IPS-20b (cell line): ENCODE measurements around the gene FBXO46.
"Not testable (repeated sequence)": the region's sequence is repeated elsewhere in the genome, so short reads cannot be mapped to it uniquely, and the experiment has no call there.

Experiments used
- H3K27ac ChIP-seq: one replicate; pipeline ENCODE4 v1.5.1; 2013; ENCODE audit warnings: low read length
- H3K27me3 ChIP-seq: 2 replicates; pipeline ENCODE4 v1.6.1; 2013; ENCODE audit warnings: mild to moderate bottlenecking, low read length, inconsistent platforms; ENCODE audit not compliant: insufficient read depth
- H3K36me3 ChIP-seq: 2 replicates; pipeline ENCODE4 v1.6.1; 2013; ENCODE audit warnings: low read depth, mild to moderate bottlenecking, inconsistent platforms, low read length, moderate library complexity; ENCODE audit not compliant: insufficient read depth
- H3K4me1 ChIP-seq: 2 replicates; pipeline ENCODE4 v1.6.1; 2013; ENCODE audit warnings: mild to moderate bottlenecking, control low read depth, inconsistent platforms, low read length, moderate library complexity; ENCODE audit not compliant: insufficient read depth
- H3K4me3 ChIP-seq: 2 replicates; pipeline ENCODE4 v1.5.1; 2013; ENCODE audit warnings: mild to moderate bottlenecking, low read length, inconsistent platforms
- H3K9ac ChIP-seq: 2 replicates; pipeline ENCODE4 v1.6.1; 2013; ENCODE audit warnings: low read depth, mild to moderate bottlenecking, inconsistent platforms, low read length, moderate library complexity
- H3K9me3 ChIP-seq: 2 replicates; pipeline ENCODE4 v1.6.1; 2013; ENCODE audit warnings: mild to moderate bottlenecking, low read depth, low read length, inconsistent platforms; ENCODE audit not compliant: insufficient read depth

FBXO46 gene

GRCh38 chr19:45764945-45765701, 34.4 kb upstream of the FBXO46 start:
- no peaks in the 10 kb centered on the region; the same call in 1 of the 2 replicates for H3K27me3 ChIP-seq
- no peaks in the 10 kb centered on the region for H3K36me3 ChIP-seq
- no peak overlapping the region for H3K27ac ChIP-seq
- peak overlapping the region; percentile 8; the same call in 1 of the 2 replicates for H3K9ac ChIP-seq
- H3K4me3 ChIP-seq: no peak overlapping the region; the same call in 1 of the 2 replicates
- H3K4me1 ChIP-seq: peaks cover 16% of the 10 kb centered on the region; the same call in 1 of the 2 replicates
- no peaks in the 10 kb centered on the region for H3K9me3 ChIP-seq

GRCh38 chr19:45764475-45764874, 33.8 kb upstream of the FBXO46 start:
- Histone ChIP-seq H3K9me3 (no peaks in the 10 kb centered on the region), H3K36me3 (no peaks in the 10 kb centered on the region), H3K9ac (peak overlapping the region; percentile 8; the same call in 1 of the 2 replicates), H3K27ac (no peak overlapping the region), H3K27me3 (no peaks in the 10 kb centered on the region; the same call in 1 of the 2 replicates), H3K4me3 (no peak overlapping the region; the same call in 1 of the 2 replicates), H3K4me1 (peaks cover 16% of the 10 kb centered on the region; the same call in 1 of the 2 replicates)

GRCh38 chr19:45763691-45764294, 33.1 kb upstream of the FBXO46 start:
- no peak overlapping the region for H3K4me3 ChIP-seq

GRCh38 chr19:45762870-45763631, 32.4 kb upstream of the FBXO46 start:
- Histone ChIP-seq H3K27ac (no peak overlapping the region), H3K9ac (no peak overlapping the region)

More at GRCh38 chr19:45763691-45764294, 33.1 kb upstream of the FBXO46 start:
- Histone ChIP-seq H3K27me3 (no peaks in the 10 kb centered on the region; the same call in 1 of the 2 replicates), H3K9ac (peak overlapping the region; percentile 8; the same call in 1 of the 2 replicates), H3K9me3 (no peaks in the 10 kb centered on the region), H3K4me1 (peaks cover 16% of the 10 kb centered on the region; the same call in 1 of the 2 replicates), H3K36me3 (no peaks in the 10 kb centered on the region), H3K27ac (no peak overlapping the region)

GRCh38 chr19:45761714-45762113, 31.0 kb upstream of the FBXO46 start:
- Histone ChIP-seq H3K9ac (no peak overlapping the region), H3K36me3 (no peaks in the 10 kb centered on the region), H3K4me3 (no peak overlapping the region), H3K4me1 (peaks cover 13% of the 10 kb centered on the region; the same call in 1 of the 2 replicates), H3K27ac (no peak overlapping the region), H3K9me3 (no peaks in the 10 kb centered on the region), H3K27me3 (no peaks in the 10 kb centered on the region; the same call in 1 of the 2 replicates)

More at GRCh38 chr19:45762870-45763631, 32.4 kb upstream of the FBXO46 start:
- H3K4me1 ChIP-seq: peaks cover 16% of the 10 kb centered on the region; the same call in 1 of the 2 replicates
- H3K9me3 ChIP-seq: no peaks in the 10 kb centered on the region
- H3K27me3 ChIP-seq: no peaks in the 10 kb centered on the region; the same call in 1 of the 2 replicates
- no peak overlapping the region for H3K4me3 ChIP-seq
- no peaks in the 10 kb centered on the region for H3K36me3 ChIP-seq

GRCh38 chr19:45758921-45759320, 28.2 kb upstream of the FBXO46 start:
- no peak overlapping the region for H3K4me3 ChIP-seq
- H3K9me3 ChIP-seq: no peaks in the 10 kb centered on the region
- H3K9ac ChIP-seq: no peak overlapping the region
- H3K4me1 ChIP-seq: no peaks in the 10 kb centered on the region; the same call in 1 of the 2 replicates
- H3K27ac ChIP-seq: no peak overlapping the region
- H3K36me3 ChIP-seq: no peaks in the 10 kb centered on the region
- no peaks in the 10 kb centered on the region; the same call in 1 of the 2 replicates for H3K27me3 ChIP-seq

- Histone ChIP-seq H3K36me3 (no peaks in the 10 kb centered on the region), H3K4me1 (no peaks in the 10 kb centered on the region), H3K9ac (no peak overlapping the region), H3K27ac (no peak overlapping the region), H3K27me3 (no peaks in the 10 kb centered on the region), H3K9me3 (no peaks in the 10 kb centered on the region), H3K4me3 (no peak overlapping the region)
These were observed 27.0 kb upstream of the FBXO46 start for GRCh38 chr19:45757695-45758094.

- no peaks in the 10 kb centered on the region for H3K9me3 ChIP-seq
These were observed 23.6 kb upstream of the FBXO46 start for GRCh38 chr19:45754323-45754722.

GRCh38 chr19:45753548-45753947, 22.9 kb upstream of the FBXO46 start:
- Histone ChIP-seq H3K36me3 (no peaks in the 10 kb centered on the region), H3K9me3 (no peaks in the 10 kb centered on the region), H3K27ac (no peak overlapping the region), H3K9ac (no peak overlapping the region), H3K27me3 (no peaks in the 10 kb centered on the region), H3K4me3 (no peak overlapping the region), H3K4me1 (no peaks in the 10 kb centered on the region)

More at GRCh38 chr19:45754323-45754722, 23.6 kb upstream of the FBXO46 start:
- Histone ChIP-seq H3K4me1 (no peaks in the 10 kb centered on the region), H3K4me3 (no peak overlapping the region), H3K27me3 (no peaks in the 10 kb centered on the region), H3K36me3 (no peaks in the 10 kb centered on the region), H3K27ac (no peak overlapping the region), H3K9ac (no peak overlapping the region)

- Histone ChIP-seq H3K4me3 (no peak overlapping the region), H3K27me3 (no peaks in the 10 kb centered on the region), H3K4me1 (no peaks in the 10 kb centered on the region)
These were observed 21.9 kb upstream of the FBXO46 start for GRCh38 chr19:45752639-45753038.

GRCh38 chr19:45751483-45751882, 20.8 kb upstream of the FBXO46 start:
- H3K27ac ChIP-seq, H3K9me3 ChIP-seq, H3K27me3 ChIP-seq, H3K4me1 ChIP-seq, H3K4me3 ChIP-seq, H3K36me3 ChIP-seq, H3K9ac ChIP-seq: not testable (repeated sequence)

More at GRCh38 chr19:45752639-45753038, 21.9 kb upstream of the FBXO46 start:
- no peak overlapping the region for H3K27ac ChIP-seq
- no peaks in the 10 kb centered on the region for H3K36me3 ChIP-seq
- H3K9me3 ChIP-seq: no peaks in the 10 kb centered on the region
- H3K9ac ChIP-seq: no peak overlapping the region
